ENCODE measurements around the gene PCDH20.

- no peak for TF ChIP-seq CTCF (IDR thresholded peaks at IDR 0.05; ENCODE audit: low read length)
- TF ChIP-seq EZH2 (IDR thresholded peaks at IDR 0.05; ENCODE audit: borderline replicate concordance, low read length), result no peak
These were observed 5.4 kb downstream of the PCDH20 start for GRCh38 chr13:61410266-61410665.

Measured in OCI-LY1 (cell line).